ENCODE measurements around the gene LCNL1.

GRCh38 chr9:137012694-137013570 is 30.1 kb downstream of the LCNL1 start:
- TF ChIP-seq POLR2A (IDR thresholded peaks at IDR 0.05) = no peak
- TF ChIP-seq, protein P1, sequence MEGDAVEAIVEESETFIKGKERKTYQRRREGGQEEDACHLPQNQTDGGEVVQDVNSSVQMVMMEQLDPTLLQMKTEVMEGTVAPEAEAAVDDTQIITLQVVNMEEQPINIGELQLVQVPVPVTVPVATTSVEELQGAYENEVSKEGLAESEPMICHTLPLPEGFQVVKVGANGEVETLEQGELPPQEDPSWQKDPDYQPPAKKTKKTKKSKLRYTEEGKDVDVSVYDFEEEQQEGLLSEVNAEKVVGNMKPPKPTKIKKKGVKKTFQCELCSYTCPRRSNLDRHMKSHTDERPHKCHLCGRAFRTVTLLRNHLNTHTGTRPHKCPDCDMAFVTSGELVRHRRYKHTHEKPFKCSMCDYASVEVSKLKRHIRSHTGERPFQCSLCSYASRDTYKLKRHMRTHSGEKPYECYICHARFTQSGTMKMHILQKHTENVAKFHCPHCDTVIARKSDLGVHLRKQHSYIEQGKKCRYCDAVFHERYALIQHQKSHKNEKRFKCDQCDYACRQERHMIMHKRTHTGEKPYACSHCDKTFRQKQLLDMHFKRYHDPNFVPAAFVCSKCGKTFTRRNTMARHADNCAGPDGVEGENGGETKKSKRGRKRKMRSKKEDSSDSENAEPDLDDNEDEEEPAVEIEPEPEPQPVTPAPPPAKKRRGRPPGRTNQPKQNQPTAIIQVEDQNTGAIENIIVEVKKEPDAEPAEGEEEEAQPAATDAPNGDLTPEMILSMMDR (IDR thresholded peaks at IDR 0.05) = no peak

Measured in lower leg skin (tissue), 3 donors.